HG03175 (cell line): Measurements from ENCODE around the gene JAK1.
"Not testable (repeated sequence)": the region's sequence is repeated elsewhere in the genome, so short reads cannot be mapped to it uniquely, and the experiment has no call there.

Experiments used
- ATAC-seq: cut with Tn5 transposase; IDR thresholded peaks from one replicate; pipeline ENCODE4 v1.9.1; 2021; ENCODE audit warnings: mild to moderate bottlenecking, moderate library complexity; ENCODE audit not compliant: unreplicated experiment

The JAK1 gene

GRCh38 chr1:64966158-64966971 is at the start of gene JAK1:
Gene JAK1 (minus strand): TSS chr1:64966549. CDS start chr1:64886264, 80,285 bp downstream.
- peak; percentile 79 for ATAC-seq

- no peak for ATAC-seq
These were observed 48.0 kb upstream of the JAK1 start for GRCh38 chr1:65014321-65014720.

GRCh38 chr1:65011983-65012382 is 45.6 kb upstream of the JAK1 start:
- no peak for ATAC-seq

- no peak for ATAC-seq
These were observed 43.5 kb upstream of the JAK1 start for GRCh38 chr1:65009724-65010420.

GRCh38 chr1:65009176-65009575 is 42.8 kb upstream of the JAK1 start:
- no peak for ATAC-seq

- ATAC-seq = no peak
These were observed 40.5 kb upstream of the JAK1 start for GRCh38 chr1:65006806-65007205.

- ATAC-seq = no peak
These were observed 36.9 kb upstream of the JAK1 start for GRCh38 chr1:65003316-65003664.

- ATAC-seq = peak; percentile 67
These were observed 36.4 kb upstream of the JAK1 start for GRCh38 chr1:65002508-65003315.

- ATAC-seq = no peak
These were observed 35.8 kb upstream of the JAK1 start for GRCh38 chr1:65002156-65002507.

- no peak for ATAC-seq
These were observed 35.0 kb upstream of the JAK1 start for GRCh38 chr1:65001231-65001792.

- ATAC-seq = not testable (repeated sequence)
These were observed 32.1 kb upstream of the JAK1 start for GRCh38 chr1:64998425-64998948.

- no peak for ATAC-seq
These were observed 30.4 kb upstream of the JAK1 start for GRCh38 chr1:64996541-64997257.

- ATAC-seq = no peak
These were observed 29.0 kb upstream of the JAK1 start for GRCh38 chr1:64995316-64995715.

- ATAC-seq = peak; percentile 99
These were observed 20.8 kb upstream of the JAK1 start for GRCh38 chr1:64986903-64987871.

- ATAC-seq = no peak
These were observed 18.4 kb upstream of the JAK1 start for GRCh38 chr1:64984737-64985136.

GRCh38 chr1:64984106-64984505 is 17.8 kb upstream of the JAK1 start:
- no peak for ATAC-seq

- no peak for ATAC-seq
These were observed 16.8 kb upstream of the JAK1 start for GRCh38 chr1:64983110-64983509.

- no peak for ATAC-seq
These were observed 15.5 kb upstream of the JAK1 start for GRCh38 chr1:64981601-64982533.
